GM12892 (cell line): ENCODE results near the gene GHRH.

Experiments used
- POLR2A ChIP-seq: IDR thresholded peaks from 2 replicates; pipeline ENCODE4 v1.6.1; 2011; ENCODE audit warnings: low read depth, low read length, control low read depth
- POLR2AphosphoS5 ChIP-seq: IDR thresholded peaks from 2 replicates; pipeline ENCODE4 v1.6.1; 2011; ENCODE audit warnings: low read depth, low read length, control low read depth

DNA sequence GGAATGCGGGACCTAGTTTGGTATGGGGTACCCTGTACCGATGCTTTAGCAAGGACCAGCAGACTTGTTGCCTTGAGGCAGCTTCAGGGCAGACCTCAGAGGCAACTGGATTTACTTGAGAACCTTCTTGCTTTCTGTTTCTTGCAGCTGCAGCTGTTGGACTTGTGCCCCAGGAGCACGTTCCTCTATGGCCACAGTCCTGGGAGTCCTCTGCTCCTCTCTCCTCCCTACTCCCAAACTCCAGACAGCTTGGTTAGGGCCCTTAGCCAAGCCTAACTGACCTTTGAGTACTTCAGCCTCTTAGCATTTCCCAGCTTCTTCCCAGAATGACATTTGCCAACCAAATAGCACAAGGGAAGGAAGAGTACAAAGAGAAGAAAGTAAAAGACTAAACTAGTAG is 34.7 kb downstream of the GHRH start:
- TF ChIP-seq POLR2AphosphoS5: no peak
- TF ChIP-seq POLR2A: no peak
